Testis (tissue), 2 donors: ENCODE results near the gene C11orf71.

Source experiments
- POLR2A ChIP-seq: fragments of 450-650 bp; IDR thresholded peaks from one replicate; pipeline ENCODE4 v1.6.1; 2017; ENCODE audit warnings: antibody characterized with exemption, mild to moderate bottlenecking, moderate library complexity
- TF ChIP-seq, protein P1 (sequence below), 3 experiments: fragments of 450-650 bp in 2 of 3; fragments of 200-600 bp in 1 of 3; sonication (generic) in 1 of 3; IDR thresholded peaks; one replicate each; pipeline ENCODE4 v1.5.1; 2016 to 2019; ENCODE audit warnings: antibody characterized with exemption in 3 of 3, mild to moderate bottlenecking in 2 of 3, moderate library complexity in 1 of 3

DNA sequence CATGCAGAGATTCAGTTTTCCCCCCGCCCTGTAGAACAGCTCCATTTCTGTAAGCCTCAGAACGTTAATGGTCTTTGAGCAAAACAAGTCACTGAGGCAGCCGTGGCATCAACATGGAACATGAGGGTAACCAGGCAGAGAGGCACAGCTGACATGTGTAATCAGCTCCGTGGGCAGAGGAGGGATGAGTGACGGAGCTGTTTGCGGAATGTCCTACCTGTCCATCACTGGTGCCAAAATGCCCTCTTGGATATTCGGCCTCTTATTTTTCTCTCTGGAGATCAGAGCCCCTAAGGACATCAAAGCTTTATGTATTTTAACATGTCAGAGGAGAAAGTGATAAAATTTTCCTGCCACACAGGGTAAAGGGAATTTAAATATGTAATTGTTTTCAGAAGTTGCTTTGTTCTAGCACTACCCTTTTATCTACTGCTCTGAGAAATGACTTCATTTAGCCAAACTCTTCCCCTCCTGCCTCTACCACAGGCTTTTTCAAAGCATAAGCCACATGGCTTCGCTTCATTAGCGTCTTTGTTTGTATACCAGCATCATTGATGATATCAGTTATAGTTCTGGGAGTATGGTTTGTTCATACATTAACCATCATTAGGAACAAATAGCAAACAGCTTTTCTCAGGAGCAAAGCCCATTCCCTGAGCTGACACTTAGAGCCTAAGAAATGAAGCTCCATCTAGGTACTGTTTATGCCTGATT, 32.9 kb downstream of the C11orf71 start:
- no peak for TF ChIP-seq POLR2A
- TF ChIP-seq, protein P1, sequence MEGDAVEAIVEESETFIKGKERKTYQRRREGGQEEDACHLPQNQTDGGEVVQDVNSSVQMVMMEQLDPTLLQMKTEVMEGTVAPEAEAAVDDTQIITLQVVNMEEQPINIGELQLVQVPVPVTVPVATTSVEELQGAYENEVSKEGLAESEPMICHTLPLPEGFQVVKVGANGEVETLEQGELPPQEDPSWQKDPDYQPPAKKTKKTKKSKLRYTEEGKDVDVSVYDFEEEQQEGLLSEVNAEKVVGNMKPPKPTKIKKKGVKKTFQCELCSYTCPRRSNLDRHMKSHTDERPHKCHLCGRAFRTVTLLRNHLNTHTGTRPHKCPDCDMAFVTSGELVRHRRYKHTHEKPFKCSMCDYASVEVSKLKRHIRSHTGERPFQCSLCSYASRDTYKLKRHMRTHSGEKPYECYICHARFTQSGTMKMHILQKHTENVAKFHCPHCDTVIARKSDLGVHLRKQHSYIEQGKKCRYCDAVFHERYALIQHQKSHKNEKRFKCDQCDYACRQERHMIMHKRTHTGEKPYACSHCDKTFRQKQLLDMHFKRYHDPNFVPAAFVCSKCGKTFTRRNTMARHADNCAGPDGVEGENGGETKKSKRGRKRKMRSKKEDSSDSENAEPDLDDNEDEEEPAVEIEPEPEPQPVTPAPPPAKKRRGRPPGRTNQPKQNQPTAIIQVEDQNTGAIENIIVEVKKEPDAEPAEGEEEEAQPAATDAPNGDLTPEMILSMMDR (IDR thresholded peaks at IDR 0.05): no peak
